ENCODE results near the gene COL17A1. TPM values are rescaled to one million over a fixed set of nuclear protein-coding genes. Genes with fewer than 3 reads are reported as not detected.

COL17A1 gene
- total and polyA plus RNA-seq, 5 donors, result 0.07 to 0.43 (median 0.13) TPM; not detected in 1

GRCh38 chr10:104074505-104074904, 11.2 kb downstream of the COL17A1 start:
- DNase-seq, result no peak
- Histone ChIP-seq H3K9me3 (ENCODE audit: control insufficient read depth, low read length) (no peaks in the 10 kb centered on the region), H3K27ac (ENCODE audit: low read length) (no peak overlapping the region), H3K4me3 (ENCODE audit: low read length) (no peak overlapping the region), H3K4me1 (ENCODE audit: control insufficient read depth, insufficient read depth, low read length) (no peaks in the 10 kb centered on the region), H3K27me3 (ENCODE audit: control insufficient read depth, insufficient read depth) (no peaks in the 10 kb centered on the region)
- WGBS, result 89% methylated on average over 6 of the region's 6 CpGs
- intact Hi-C loops (cut with DNase I), result no loop called here
- ATAC-seq, result no peak

GRCh38 chr10:104072786-104073185, 12.9 kb downstream of the COL17A1 start:
- Histone ChIP-seq H3K27ac (ENCODE audit: low read length) (no peak overlapping the region), H3K4me1 (ENCODE audit: control insufficient read depth, insufficient read depth, low read length) (no peaks in the 10 kb centered on the region), H3K9me3 (ENCODE audit: control insufficient read depth, low read length) (no peaks in the 10 kb centered on the region), H3K4me3 (ENCODE audit: low read length) (no peak overlapping the region), H3K27me3 (ENCODE audit: control insufficient read depth, insufficient read depth) (no peaks in the 10 kb centered on the region)
- WGBS, result 38% methylated on average over 5 of the region's 5 CpGs
- ATAC-seq (no peak), DNase-seq (no peak)
- intact Hi-C loops (cut with DNase I), result no loop called here

DNA sequence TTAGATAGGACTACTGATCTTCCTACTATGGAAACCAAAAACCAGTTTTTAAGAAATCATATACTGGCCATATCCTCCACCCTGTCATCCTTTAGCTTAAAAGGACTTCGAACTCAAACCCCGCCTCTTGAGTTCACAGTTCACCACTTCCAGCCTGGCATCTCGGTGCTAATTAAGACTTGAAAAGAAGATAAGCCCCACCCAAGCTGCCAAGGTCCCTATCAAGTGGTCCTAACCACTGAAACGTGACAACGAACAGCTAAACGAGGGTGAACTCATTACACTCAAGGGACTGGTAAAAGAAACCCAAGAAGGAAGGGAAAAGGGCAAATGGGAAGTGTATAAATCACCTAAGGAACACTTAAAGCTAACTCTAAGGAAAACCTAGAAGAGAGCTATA, 16.1 kb downstream of the COL17A1 start:
- Histone ChIP-seq H3K4me1 (ENCODE audit: control insufficient read depth, insufficient read depth, low read length) (no peaks in the 10 kb centered on the region), H3K9me3 (ENCODE audit: control insufficient read depth, low read length) (no peaks in the 10 kb centered on the region), H3K4me3 (ENCODE audit: low read length) (no peak overlapping the region), H3K27me3 (ENCODE audit: control insufficient read depth, insufficient read depth) (no peaks in the 10 kb centered on the region), H3K27ac (ENCODE audit: low read length) (no peak overlapping the region)
- DNase-seq (no peak), ATAC-seq (no peak)
- intact Hi-C loops (cut with DNase I), result no loop called here
- WGBS, result 59% methylated on average over 6 of the region's 6 CpGs

- 52% methylated on average over 12 of the region's 12 CpGs for WGBS
Measured at GRCh38 chr10:104067525-104067924, 18.2 kb downstream of the COL17A1 start.

DNA sequence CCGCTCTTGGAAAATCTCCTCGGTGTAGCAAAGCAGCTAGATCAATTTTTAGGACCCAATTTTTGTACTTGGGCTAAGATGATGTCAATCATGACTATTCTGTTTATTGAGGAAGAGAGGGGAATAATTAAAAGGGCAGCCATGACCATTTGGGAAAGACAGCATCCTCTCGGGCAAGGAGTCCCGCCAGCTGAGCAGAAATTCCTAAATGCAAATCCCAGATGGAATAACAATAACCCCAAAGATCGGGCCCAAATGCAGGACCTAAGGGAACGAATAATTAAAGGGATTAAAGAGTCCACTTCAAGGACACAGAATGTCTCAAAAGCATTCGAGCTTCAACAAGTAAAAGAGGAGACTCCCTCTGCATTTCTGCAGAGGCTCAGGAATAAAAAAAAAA, 18.7 kb downstream of the COL17A1 start:
- ATAC-seq (no peak), DNase-seq (no peak)
- no peaks in the 10 kb centered on the region for H3K9me3 ChIP-seq (ENCODE audit: control insufficient read depth, low read length)
- 77% methylated on average over 7 of the region's 7 CpGs for WGBS
- H3K4me1 ChIP-seq (ENCODE audit: control insufficient read depth, insufficient read depth, low read length), result no peaks in the 10 kb centered on the region
- no peak overlapping the region for H3K4me3 ChIP-seq (ENCODE audit: low read length)
- intact Hi-C loops (cut with DNase I), result no loop called here
- no peaks in the 10 kb centered on the region for H3K27me3 ChIP-seq (ENCODE audit: control insufficient read depth, insufficient read depth)
- no peak overlapping the region for H3K27ac ChIP-seq (ENCODE audit: low read length)

More at GRCh38 chr10:104067525-104067924, 18.2 kb downstream of the COL17A1 start:
- Histone ChIP-seq H3K27ac (ENCODE audit: low read length) (no peak overlapping the region), H3K4me3 (ENCODE audit: low read length) (no peak overlapping the region), H3K9me3 (ENCODE audit: control insufficient read depth, low read length) (no peaks in the 10 kb centered on the region), H3K4me1 (ENCODE audit: control insufficient read depth, insufficient read depth, low read length) (no peaks in the 10 kb centered on the region), H3K27me3 (ENCODE audit: control insufficient read depth, insufficient read depth) (no peaks in the 10 kb centered on the region)
- intact Hi-C loops (cut with DNase I), result no loop called here
- no peak for ATAC-seq
- DNase-seq, result no peak

DNA sequence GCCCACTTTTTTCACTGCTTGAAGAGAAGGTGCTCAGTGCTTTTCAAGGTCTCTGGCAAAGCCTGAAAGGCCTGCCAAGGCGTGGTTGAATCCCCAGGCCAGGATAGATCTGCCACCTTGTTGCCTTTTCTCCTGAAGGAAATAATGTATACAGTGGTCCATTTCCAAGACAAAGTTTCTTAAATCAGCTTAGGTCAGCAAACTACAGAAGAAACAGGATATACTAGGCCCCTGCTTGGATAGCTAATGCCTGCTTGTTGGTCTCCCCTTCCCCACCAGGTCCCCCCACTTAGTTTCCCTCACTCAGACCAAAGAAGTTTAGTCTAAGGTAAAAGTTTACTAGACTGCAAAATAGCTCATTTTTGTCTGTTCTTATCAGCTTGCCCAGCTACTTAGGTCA, 19.9 kb downstream of the COL17A1 start:
- H3K4me3 ChIP-seq (ENCODE audit: low read length), result no peak overlapping the region
- DNase-seq (no peak), ATAC-seq (no peak)
- no peaks in the 10 kb centered on the region for H3K4me1 ChIP-seq (ENCODE audit: control insufficient read depth, insufficient read depth, low read length)
- no peak overlapping the region for H3K27ac ChIP-seq (ENCODE audit: low read length)
- H3K27me3 ChIP-seq (ENCODE audit: control insufficient read depth, insufficient read depth), result no peaks in the 10 kb centered on the region
- intact Hi-C loops (cut with DNase I), result no loop called here
- H3K9me3 ChIP-seq (ENCODE audit: control insufficient read depth, low read length), result no peaks in the 10 kb centered on the region
- WGBS, result 100% methylated on average over 1 of the region's 1 CpG

- DNase-seq, result no peak
- 93% methylated on average over 6 of the region's 6 CpGs for WGBS
- no peak overlapping the region for H3K4me3 ChIP-seq (ENCODE audit: low read length)
Measured at GRCh38 chr10:104061196-104061595, 24.5 kb downstream of the COL17A1 start.

DNA sequence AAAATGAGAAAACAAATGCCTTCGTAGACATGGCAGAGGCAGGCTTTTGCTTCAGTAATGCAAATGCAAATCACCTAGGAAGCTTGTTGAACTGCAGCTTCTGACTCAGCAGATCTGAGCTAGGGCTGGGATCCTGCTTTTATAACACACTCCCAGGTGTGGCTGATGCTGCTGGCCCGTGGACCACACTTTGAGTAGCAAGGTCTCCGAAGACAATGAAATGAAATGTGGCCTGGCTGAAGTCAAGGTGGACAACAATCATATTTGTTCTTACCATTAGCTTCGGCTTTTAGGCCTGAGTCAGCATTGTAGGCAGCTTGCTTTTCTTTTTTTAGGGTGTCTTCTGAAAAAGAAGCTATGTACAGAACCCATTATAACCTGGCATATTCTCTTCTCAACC, 26.3 kb downstream of the COL17A1 start:
- Histone ChIP-seq H3K9me3 (ENCODE audit: control insufficient read depth, low read length) (no peaks in the 10 kb centered on the region), H3K4me1 (ENCODE audit: control insufficient read depth, insufficient read depth, low read length) (no peaks in the 10 kb centered on the region), H3K27ac (ENCODE audit: low read length) (no peak overlapping the region), H3K4me3 (ENCODE audit: low read length) (no peak overlapping the region), H3K27me3 (ENCODE audit: control insufficient read depth, insufficient read depth) (no peaks in the 10 kb centered on the region)
- DNase-seq (no peak), ATAC-seq (no peak)
- 78% methylated on average over 4 of the region's 4 CpGs for WGBS
- intact Hi-C loops (cut with DNase I), result no loop called here

More at GRCh38 chr10:104061196-104061595, 24.5 kb downstream of the COL17A1 start:
- no peak for ATAC-seq
- Histone ChIP-seq H3K9me3 (ENCODE audit: control insufficient read depth, low read length) (no peaks in the 10 kb centered on the region), H3K4me1 (ENCODE audit: control insufficient read depth, insufficient read depth, low read length) (no peaks in the 10 kb centered on the region), H3K27me3 (ENCODE audit: control insufficient read depth, insufficient read depth) (no peaks in the 10 kb centered on the region), H3K27ac (ENCODE audit: low read length) (no peak overlapping the region)
- intact Hi-C loops (cut with DNase I), result no loop called here

DNA sequence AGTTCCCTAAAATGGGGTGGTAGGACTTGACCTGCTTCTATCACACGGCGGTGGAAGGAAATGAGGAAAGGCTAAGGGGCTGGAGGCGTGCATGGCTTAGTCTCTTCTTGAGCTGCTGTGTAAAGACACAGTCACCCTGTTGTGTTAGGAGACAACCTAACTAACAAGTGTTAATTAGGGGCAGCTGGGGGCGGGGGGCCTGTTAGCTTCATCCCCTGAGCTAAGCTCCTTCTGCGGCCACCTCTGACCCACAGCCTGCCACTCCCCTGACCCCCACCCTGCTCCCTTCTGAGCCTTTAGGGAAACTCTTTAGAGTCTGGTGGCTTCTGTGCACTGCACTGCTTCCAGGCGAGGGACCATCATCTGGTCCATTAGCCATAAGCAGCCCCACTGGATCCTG, 28.0 kb downstream of the COL17A1 start:
- Histone ChIP-seq H3K27ac (ENCODE audit: low read length) (no peak overlapping the region), H3K4me3 (ENCODE audit: low read length) (no peak overlapping the region), H3K27me3 (ENCODE audit: control insufficient read depth, insufficient read depth) (no peaks in the 10 kb centered on the region), H3K4me1 (ENCODE audit: control insufficient read depth, insufficient read depth, low read length) (no peaks in the 10 kb centered on the region), H3K9me3 (ENCODE audit: control insufficient read depth, low read length) (no peaks in the 10 kb centered on the region)
- DNase-seq (no peak), ATAC-seq (no peak)
- intact Hi-C loops (cut with DNase I), result no loop called here
- 82% methylated on average over 6 of the region's 6 CpGs for WGBS

DNA sequence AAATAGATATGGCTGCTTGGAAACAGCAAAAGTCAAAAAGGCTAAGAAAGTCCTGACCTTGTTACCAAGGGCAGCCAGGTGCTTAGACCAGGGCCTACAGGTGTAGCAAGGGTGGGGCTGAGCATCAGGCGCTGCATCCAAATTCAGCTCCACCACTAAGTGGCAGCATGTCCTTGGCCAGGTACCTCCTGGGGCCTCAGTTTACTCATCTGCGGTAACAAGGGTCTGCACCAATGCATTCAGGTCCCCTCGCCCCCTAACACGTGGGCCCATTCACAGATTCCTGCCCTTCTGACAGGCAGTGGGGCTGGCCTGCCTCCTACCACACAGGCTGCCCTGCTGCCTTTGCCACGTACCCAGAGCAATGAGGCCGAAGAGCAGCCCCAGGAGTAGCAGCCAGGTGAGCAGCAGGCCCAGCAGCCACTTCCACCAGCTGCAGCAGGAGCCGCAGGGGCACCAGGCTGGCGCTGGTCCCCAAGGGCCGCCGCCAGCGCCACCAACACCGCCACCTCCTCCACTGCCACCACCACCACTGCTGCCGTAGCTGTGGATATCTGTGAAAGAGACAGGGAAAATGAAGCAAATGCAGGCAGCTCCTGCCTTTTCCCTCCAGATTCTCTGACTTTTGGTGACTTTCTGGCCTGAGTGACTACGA, 28.9 kb downstream of the COL17A1 start:
- no peak for ATAC-seq
- H3K27ac ChIP-seq (ENCODE audit: low read length), result no peak overlapping the region
- no peak overlapping the region for H3K4me3 ChIP-seq (ENCODE audit: low read length)
- intact Hi-C loops (cut with DNase I), result no loop called here
- H3K27me3 ChIP-seq (ENCODE audit: control insufficient read depth, insufficient read depth), result no peaks in the 10 kb centered on the region
- 91% methylated on average over 14 of the region's 14 CpGs for WGBS
- no peaks in the 10 kb centered on the region for H3K9me3 ChIP-seq (ENCODE audit: control insufficient read depth, low read length)
- DNase-seq, result no peak
- no peaks in the 10 kb centered on the region for H3K4me1 ChIP-seq (ENCODE audit: control insufficient read depth, insufficient read depth, low read length)

- no peaks in the 10 kb centered on the region for H3K27me3 ChIP-seq (ENCODE audit: control insufficient read depth, insufficient read depth)
- H3K4me1 ChIP-seq (ENCODE audit: control insufficient read depth, insufficient read depth, low read length), result no peaks in the 10 kb centered on the region
- DNase-seq, result no peak
- no peaks in the 10 kb centered on the region for H3K9me3 ChIP-seq (ENCODE audit: control insufficient read depth, low read length)
- WGBS, result 69% methylated on average over 8 of the region's 8 CpGs
- no peak overlapping the region for H3K27ac ChIP-seq (ENCODE audit: low read length)
- H3K4me3 ChIP-seq (ENCODE audit: low read length), result no peak overlapping the region
- no peak for ATAC-seq
- intact Hi-C loops (cut with DNase I), result no loop called here
Measured at GRCh38 chr10:104054430-104054829, 31.2 kb downstream of the COL17A1 start.

DNA sequence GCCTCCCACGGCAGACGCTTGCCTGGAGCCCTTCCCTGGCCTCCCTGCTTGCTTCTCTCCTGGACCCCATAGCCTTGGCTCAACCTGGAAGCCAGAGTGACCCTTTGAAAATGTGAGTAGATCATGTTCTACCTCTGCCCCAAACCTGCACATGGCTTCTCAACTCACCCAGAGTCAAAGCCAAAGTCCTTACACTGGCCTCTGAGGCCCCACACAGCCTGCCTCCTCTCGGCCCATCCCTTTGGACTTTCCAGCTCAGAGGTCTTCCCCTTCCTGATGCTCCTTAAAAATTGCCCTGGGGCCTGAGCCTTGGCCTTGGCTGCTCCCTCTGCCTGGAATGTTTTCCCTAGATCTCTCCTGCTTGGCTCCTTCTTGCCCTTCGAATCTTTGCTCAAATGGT, 32.5 kb downstream of the COL17A1 start:
- no peak for ATAC-seq
- no peak overlapping the region for H3K4me3 ChIP-seq (ENCODE audit: low read length)
- no peaks in the 10 kb centered on the region for H3K4me1 ChIP-seq (ENCODE audit: control insufficient read depth, insufficient read depth, low read length)
- H3K27me3 ChIP-seq (ENCODE audit: control insufficient read depth, insufficient read depth), result no peaks in the 10 kb centered on the region
- no peak for DNase-seq
- H3K9me3 ChIP-seq (ENCODE audit: control insufficient read depth, low read length), result no peaks in the 10 kb centered on the region
- intact Hi-C loops (cut with DNase I), result no loop called here
- 88% methylated on average over 4 of the region's 4 CpGs for WGBS
- no peak overlapping the region for H3K27ac ChIP-seq (ENCODE audit: low read length)

Measured in right cardiac atrium (tissue), 5 donors.